Measurements from ENCODE around the gene HTD2.

DNA sequence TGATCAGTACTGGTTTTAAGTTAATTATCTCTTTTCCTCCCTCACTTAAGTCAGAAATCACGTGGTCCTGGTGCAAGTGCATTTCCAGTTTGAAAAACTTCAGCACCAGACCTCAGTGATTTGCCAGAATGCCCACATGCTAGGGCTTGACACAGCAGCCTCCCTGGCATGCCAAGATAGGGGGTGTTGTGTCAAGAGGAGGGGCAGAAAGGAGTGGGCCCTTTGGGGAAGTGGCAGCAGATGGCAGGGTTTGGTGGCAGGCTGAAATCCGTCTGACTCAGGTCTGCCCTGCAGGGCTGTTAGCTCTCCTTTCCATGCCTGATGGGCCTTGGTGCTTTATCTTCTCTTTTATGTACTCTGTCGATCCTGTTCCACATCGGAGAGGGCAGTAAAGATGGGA is 49.7 kb downstream of the HTD2 start:
- TF ChIP-seq, protein P1, sequence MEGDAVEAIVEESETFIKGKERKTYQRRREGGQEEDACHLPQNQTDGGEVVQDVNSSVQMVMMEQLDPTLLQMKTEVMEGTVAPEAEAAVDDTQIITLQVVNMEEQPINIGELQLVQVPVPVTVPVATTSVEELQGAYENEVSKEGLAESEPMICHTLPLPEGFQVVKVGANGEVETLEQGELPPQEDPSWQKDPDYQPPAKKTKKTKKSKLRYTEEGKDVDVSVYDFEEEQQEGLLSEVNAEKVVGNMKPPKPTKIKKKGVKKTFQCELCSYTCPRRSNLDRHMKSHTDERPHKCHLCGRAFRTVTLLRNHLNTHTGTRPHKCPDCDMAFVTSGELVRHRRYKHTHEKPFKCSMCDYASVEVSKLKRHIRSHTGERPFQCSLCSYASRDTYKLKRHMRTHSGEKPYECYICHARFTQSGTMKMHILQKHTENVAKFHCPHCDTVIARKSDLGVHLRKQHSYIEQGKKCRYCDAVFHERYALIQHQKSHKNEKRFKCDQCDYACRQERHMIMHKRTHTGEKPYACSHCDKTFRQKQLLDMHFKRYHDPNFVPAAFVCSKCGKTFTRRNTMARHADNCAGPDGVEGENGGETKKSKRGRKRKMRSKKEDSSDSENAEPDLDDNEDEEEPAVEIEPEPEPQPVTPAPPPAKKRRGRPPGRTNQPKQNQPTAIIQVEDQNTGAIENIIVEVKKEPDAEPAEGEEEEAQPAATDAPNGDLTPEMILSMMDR (IDR thresholded peaks at IDR 0.05) = no peak
- TF ChIP-seq POLR2A (IDR thresholded peaks at IDR 0.05) = no peak
